ACHN (cell line): ENCODE measurements around the gene CARMIL1.

Experiments
- DNase-seq: peaks from one replicate; pipeline ENCODE4 v3.0.0-alpha.2; 2015
- in situ Hi-C: cut with HindIII; loops from 2 replicates; pipeline ENCODE4 v1.10.0; 2017; ENCODE audit warnings: low sequenced_read_pairs, low pct_ligation_motif_present, low pct_unique_long_range_greater_than_20kb

CARMIL1 gene

DNA sequence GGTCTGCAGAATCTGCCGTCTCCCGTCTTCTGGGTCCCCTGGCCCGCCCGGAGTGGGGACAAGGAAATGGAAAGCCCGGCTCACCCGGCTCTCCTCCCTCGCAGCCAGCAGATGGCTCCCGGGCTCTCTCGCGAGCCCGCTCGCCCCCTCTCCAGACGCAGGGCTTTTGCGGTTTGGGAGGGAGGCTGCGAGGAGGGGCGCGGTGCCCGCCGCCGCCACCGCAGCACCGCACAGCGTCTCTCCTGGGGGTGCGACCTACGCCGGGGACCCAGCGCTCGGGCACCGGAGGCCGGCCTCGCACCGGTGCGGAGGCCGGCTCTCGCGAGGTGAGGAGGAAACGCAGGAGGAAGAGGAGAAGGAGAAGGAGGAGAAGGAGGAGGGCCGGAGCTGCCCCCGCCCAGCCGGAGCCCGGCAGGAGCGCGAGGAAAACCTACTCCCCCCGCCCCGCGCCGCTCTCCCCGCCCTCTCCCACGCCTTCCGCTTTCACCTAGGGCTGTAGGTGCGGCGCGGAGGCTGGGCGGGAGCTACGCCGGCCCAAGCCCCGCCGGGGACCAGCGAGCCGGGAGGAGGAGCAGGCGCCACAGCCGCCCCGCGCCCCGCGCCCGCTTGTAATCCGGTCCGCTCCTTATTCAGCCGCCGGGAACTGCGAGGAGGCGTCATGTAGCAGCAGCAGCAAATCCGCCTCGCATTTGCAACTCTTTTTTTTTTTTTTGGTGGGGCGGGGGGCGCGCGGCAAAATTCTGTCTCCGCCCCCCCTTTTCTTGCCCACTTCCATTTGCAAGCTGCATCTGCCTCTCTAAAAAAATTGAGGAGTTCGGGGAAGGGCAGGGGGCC lies at the start of gene CARMIL1:
CARMIL1 (plus strand) TSS at position 461 of the 834 bp plus-strand sequence. CDS start 422 bp downstream, outside the sequence.
- peak; percentile 83 for DNase-seq
- in situ Hi-C loops = no loop called here

DNA sequence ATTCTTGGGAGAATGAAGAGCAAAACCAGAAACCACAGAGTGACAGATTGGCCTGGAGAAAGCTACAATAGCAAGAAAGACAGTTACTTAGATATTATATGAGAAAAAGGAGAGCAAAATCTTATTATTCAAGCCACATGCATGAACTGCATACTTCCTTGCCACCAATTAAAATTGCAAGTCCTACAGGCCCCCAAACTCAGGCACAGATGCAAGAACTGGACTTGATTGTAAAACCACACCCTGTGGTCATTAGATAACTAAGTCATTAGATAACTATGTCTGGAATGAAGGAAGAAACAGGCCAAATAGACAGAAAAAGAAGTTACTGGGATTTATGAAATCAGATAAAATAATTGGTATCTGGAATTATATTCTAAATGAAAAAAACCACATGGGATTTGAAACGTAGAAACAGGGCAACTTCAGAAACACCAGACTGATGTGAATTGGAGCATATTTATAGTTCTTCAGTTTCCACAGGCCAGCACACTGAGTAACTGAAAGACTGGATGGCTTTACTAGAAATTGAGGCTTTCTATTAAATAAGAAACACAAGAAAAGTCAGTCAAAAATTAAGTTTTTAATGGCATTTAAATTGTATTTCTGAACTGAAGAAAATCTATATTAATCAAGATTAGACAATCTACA lies 49.4 kb upstream of the CARMIL1 start:
- in situ Hi-C loops = no loop called here
- DNase-seq = peak; percentile 50

DNA sequence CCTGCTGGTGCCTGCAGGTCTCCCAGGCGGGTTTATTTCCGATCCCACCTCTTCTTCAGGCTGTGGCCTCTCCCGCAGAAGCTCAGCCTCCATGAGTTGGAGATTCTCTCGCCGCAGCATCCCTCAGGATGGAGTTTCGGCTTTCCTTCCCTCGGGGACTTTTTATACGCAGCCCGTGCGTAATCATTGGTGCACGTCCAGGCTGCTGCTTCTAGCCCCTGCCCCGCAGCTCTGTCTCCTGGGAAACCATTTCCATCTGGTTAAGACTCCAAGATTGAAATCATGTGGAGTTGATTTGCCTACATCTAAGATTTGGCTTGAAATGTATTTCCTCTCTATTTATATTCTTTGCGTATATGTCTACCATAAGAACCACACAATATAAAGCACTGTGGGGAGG lies 46.7 kb upstream of the CARMIL1 start:
- in situ Hi-C loops = no loop called here
- no peak for DNase-seq

DNA sequence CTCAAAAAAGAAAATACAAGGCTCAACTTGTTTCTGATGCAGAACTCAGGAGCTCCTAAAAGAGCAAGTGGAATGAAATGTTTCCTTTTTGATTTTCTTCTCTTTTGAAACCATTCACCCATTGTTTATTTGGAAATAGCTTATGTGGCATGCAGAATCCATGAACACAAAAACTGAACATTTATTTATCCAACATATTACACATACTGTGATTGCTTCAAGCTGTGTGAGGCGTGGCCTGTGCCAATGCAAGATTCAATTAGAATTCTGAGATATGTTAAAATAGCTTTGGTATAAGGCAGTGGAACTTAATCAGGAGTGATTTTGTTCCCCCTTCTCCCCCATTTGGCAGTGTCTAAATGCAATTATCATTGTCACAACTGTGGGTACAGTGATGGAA lies 45.9 kb upstream of the CARMIL1 start:
- DNase-seq = no peak
- in situ Hi-C loops = no loop called here

DNA sequence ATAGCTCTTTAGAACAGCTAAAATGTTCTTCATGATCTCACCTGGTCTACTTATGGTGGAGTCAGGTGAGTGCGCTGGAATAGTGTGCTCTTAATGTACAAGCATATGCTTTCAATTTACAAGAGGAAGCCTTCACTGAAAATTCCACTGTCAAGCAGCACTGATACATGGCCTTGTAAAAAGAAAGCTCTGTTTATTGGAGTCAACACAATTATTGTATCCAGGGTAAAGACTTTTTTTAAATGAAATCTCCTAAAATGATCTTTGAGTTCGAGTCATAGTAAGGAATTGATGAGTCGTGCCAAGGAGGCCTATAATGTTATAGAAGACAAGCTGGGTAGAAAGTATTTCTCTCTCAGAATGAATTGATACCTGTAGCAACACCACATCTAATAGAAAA lies 41.6 kb upstream of the CARMIL1 start:
- DNase-seq = no peak
- in situ Hi-C loops = no loop called here

DNA sequence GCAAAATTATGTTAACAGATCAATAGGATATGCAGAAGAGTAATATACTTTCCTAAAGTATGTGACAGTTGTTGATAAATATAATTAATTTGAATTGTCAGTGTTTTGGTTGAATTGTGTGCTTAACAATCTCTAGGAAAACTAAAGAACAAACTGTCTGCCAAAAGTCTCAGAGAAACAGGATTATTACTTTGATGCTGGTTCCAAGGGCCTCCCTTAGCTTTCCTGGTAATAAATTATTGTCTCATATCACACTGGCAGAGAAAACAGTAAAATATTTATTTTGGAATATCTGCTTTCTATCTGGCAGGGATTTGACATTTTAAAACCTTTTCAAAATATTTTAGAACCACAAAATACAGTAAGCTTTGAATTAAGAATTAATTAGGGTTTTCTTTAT lies 40.1 kb upstream of the CARMIL1 start:
- DNase-seq = no peak
- in situ Hi-C loops = no loop called here

DNA sequence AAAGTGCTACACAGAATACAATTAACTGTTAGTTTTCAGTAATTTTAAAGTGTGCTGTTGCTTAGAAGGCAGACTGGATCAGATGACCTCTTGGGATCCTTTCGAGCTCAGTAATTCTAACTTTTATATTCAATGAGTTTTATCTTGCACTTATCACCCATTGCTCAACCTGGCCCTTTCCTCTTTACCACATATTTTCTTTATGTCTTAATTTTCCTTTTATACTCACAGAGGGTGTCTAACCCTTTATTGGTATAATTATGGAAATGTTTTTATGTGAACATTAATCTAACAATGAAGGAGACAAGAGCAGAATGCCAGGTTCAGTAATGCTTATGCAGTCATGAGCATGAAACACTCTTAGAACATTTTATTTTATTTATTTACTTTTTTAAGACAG lies 39.7 kb upstream of the CARMIL1 start:
- in situ Hi-C loops = no loop called here
- no peak for DNase-seq

DNA sequence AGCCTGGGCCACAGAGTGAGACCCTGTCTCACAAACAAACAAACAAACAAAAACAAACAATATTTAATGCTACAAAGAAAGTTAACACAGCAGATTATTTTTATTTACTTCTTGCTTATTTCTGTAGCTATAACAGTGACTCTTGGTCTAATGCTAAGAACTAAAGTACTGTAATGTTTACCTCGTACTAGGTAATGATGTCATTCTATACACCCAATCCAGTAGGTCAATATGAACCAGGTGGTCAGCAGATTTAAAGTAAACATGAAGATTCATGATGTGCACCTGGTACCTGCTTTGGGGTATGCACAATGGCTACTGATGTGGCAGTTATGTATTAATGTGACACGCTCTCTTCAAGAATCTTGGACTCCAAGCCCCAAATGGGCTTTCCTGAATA lies 36.6 kb upstream of the CARMIL1 start:
- no peak for DNase-seq
- in situ Hi-C loops = no loop called here

DNA sequence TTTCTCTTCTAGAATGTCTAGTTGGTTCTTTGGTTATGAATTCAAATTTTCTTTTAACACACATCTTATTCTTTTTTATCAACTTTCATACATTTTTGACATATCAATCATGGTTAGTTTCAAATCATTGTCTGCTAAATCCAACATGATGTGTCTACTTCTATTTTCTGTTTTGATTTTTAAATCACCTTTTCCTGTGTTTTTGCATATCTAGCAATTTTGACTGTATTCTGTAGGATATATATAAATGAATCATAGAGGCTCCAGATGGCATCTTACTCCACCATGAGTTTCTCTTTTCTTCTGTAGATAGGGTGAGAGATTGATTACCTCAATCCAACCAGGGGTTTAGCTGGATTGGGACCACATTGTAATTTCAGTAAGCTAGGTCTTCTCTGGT lies 34.3 kb upstream of the CARMIL1 start:
- no peak for DNase-seq
- in situ Hi-C loops = no loop called here

DNA sequence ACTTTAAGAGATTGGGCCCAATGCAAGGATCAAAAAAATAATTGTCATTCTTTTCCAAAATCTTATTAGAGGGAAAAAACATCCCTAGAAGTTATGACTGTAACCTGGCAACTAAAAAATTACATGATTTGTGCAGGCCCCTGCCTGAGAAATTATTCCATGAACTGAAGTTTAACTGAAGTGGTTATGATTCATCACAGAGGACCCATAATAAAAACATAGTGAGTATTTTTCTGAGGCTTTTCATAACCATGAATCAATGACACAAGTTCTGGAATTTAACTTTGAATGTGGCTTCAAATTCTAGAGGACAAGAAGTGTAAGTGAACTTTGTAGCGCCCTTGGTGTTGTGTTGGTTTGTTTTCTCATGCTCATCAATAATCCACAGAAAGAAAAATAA lies 31.1 kb upstream of the CARMIL1 start:
- peak; percentile 9 for DNase-seq
- in situ Hi-C loops = no loop called here

DNA sequence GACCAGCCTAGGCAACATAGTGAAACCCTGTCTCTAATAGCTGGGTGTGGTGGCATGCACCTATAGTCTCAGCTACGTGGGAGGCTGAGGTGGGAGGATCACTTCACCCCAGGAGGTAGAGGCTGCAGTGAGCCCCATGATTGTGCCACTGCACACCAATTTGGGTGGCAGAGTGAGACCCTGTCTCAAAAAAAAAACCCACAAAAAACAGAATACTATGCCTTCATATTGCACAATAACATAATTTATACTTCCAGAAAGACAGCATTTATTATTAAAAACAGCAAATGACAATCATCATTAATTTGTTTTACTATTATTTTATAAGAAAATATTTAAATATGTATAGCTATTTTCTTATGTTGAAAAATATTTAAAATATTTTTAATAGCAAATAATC lies 30.0 kb upstream of the CARMIL1 start:
- in situ Hi-C loops = no loop called here
- no peak for DNase-seq

DNA sequence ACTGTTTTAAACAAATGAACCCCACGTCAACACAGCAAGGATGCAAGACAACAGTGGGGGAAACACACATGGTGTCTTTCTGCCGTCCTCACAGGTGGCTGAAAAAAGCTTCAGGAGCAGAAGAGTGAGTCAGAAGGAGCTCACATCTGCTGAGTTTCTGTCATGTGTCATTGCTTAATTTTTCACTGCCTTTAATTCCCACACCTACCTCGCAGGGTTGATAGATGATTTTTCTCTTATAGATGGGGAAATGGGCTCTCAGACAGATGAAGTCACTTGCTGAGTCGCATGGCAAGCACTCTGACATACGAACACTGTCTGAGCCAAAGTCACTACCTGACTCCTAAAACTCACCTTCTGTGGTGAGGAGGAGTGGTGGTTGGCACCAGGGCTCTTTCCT lies 28.3 kb upstream of the CARMIL1 start:
- DNase-seq = peak; percentile 30
- in situ Hi-C loops = no loop called here

DNA sequence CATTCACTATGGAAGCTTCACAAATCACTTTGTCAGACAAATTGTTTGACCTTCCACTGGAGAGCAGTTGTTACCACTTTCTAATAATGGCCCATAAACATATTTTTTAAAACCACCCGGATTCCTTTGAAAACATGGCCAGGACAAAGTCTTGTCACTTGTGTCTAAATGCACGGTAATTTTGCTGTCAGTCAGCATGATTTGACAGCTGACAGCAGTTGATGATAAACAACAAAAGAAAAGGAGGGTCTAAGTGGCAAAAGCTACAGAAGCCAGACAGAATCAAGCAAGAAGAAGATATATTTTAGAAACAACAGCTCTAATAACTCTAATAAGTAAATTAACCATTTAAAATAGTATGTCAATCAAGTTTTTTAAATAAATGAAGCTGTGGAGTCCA lies 27.7 kb upstream of the CARMIL1 start:
- no peak for DNase-seq
- in situ Hi-C loops = no loop called here

DNA sequence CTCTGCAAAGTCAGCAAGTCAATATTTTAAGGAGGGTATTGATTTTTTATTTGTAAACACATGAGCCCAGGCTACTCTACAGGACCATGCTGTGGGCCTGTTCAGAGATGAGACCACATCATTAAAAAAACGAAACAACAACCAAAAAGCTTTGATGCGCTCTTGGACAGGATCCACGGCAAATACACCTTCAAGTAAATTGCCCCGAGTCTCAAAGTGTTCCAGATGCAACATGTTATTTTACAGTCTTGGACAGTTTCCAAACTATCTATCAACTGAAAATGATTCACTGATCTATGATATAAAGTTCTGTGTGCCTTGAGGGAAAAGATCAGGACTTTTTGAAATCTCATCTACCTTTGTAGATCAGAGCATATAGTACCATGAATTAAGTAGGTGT lies 25.8 kb upstream of the CARMIL1 start:
- DNase-seq = no peak
- in situ Hi-C loops = no loop called here

DNA sequence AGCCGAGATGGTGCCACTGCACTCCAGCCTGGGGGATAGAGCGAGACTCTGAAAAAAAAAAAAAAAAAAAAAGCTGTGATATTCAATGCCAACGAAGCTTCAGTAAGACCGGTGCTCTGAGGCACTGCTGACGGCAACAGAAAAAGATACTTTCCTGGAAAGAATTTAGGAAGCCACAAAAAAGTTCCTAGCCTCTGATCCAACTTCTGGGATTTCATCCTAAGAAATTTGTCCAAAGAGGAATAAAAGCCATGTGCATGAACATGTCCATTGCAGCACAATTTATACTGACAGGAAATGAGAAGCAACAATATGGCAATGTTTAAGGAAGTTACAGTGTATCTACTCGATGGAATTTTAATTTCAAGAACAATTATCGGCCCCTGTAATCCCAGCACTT lies 24.5 kb upstream of the CARMIL1 start:
- in situ Hi-C loops = no loop called here
- no peak for DNase-seq

DNA sequence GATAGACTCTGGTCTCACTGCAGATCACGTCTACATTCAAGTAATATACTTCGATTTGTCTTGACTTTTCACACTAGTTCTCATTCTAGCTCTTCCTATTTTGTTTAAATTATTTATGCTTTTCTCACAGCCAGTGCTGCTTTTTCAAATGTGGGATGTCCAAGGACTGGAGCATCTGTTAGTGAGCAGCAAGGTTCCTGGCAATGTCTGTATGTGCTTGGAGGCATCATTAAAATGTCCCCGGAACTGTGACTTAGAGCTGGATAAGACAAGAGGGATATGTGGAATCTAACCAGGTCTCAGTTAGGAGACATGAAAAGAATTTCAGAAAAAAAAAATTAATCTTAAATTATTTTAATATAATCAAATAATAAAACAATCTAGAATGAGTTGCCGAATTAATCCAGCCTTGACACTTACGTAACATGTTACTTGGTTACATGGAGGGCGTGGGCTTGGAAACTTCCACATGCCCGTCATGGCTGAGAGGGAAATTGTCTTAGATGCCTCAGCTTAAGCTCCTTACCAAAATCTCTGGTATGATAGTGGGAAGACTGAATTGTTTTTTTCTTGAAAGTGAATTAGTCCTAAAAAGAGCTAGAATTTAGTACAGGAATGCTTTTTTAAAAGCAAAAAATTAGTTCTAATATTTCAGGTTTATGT lies 21.4 kb upstream of the CARMIL1 start:
- in situ Hi-C loops = no loop called here
- no peak for DNase-seq

DNA sequence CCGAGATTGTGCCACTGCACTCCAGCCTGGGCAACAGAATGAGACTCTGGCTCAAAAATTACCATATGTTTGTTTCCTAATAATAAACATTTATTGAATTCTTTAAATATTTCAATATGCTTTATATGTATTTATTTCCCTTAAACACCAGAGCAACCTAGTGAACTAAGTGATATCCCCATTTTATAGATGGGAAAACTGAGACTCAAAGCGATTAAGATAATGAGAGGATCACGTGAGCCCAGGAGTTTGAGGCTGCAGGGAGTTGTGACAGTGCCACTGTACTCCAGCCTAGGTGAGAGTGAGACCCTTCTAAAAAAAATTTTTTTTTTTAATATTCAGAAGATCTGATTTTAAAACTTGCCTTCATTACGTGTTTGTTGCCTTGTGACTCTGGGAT lies 19.4 kb upstream of the CARMIL1 start:
- in situ Hi-C loops = no loop called here
- no peak for DNase-seq

DNA sequence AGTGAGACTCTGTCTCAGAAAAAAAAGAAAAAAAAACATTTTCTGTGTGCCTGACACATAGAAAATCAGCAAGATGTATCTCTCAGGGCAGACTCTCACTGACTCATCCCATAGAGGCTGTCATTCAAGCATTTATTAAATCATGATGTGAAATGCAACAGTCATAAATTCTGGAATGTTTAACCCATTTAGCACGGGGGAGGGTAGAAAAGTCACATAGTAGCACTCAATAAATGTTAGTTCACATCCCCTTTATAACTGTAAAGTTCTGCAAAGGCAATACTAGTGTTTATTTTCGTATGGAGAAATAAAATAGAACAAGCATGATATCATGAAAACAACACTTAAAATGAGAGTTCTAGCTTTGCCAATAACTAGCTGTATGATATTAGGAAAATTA lies 15.5 kb upstream of the CARMIL1 start:
- DNase-seq = peak; percentile 10
- in situ Hi-C loops = no loop called here

DNA sequence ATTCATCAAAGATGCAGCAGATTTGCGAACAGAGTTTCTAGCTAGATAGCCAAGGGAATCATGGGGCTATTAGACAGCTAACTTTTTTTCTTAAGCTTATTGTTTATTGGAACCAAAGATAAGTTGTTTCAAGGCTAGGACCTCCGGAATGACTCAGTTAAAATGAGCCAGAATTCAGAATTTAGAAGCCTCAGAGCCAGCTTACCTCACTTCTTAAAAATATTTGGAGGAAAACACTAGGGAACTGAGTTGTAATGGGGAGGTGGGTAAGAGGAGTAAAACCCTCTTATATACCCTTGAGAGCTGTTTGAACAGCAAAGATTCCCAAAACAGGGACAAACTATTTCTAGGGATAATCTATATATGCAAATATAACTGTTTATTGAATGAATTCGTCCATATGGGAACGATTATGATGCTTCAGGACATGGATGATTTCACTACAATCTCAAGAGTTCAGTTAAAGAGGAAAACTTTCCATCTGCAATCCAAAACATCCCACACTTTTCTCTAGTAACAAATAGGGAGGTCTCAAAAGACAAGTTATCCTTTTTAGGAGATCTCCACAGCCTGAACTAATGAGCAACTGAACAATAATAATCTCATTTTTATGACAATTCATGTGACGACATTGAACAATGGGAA lies 12.6 kb upstream of the CARMIL1 start:
- in situ Hi-C loops = no loop called here
- no peak for DNase-seq
